ENCODE measurements around the gene TRAF3IP1. TPM values are rescaled to one million over a fixed set of nuclear protein-coding genes. Genes with fewer than 3 reads are reported as not detected.

TRAF3IP1 gene
- total and polyA plus RNA-seq, 2 donors (not counting 1 experiment from before 2014, with no cell fraction given): 3.9 to 9.2 TPM

- Histone ChIP-seq H3K4me1 (ENCODE audit: control insufficient read depth, extremely low read depth, insufficient read depth, low read length) (no peaks in the 10 kb centered on the region), H3K4me2 (ENCODE audit: extremely low read depth, insufficient read depth, low read length) (no peak overlapping the region), H3K27me3 (ENCODE audit: control insufficient read depth, insufficient read depth, low read length) (no peaks in the 10 kb centered on the region), H3K9me3 (ENCODE audit: control insufficient read depth, insufficient read depth, low read depth, low read length) (no peaks in the 10 kb centered on the region), H3K9ac (ENCODE audit: insufficient read depth, low read length) (no peak overlapping the region), H4K20me1 (ENCODE audit: control insufficient read depth, extremely low read depth, insufficient read depth, low read length) (no peaks in the 10 kb centered on the region), H3K4me3 (replicated peaks in 1 of 4; ENCODE audit: control extremely low read depth in 1 of 4, insufficient read depth in 1 of 4, low read depth in 3 of 4, low read length in 4 of 4) (no peak overlapping the region), H3K36me3 (ENCODE audit: control insufficient read depth, insufficient read depth, low read length) (no peaks in the 10 kb centered on the region), H2AFZ (ENCODE audit: low read length) (no peak overlapping the region), H3K79me2 (ENCODE audit: control insufficient read depth, insufficient read depth, low read length) (no peaks in the 10 kb centered on the region), H3K27ac (ENCODE audit: insufficient read depth, low read length) (no peak overlapping the region)
- TF ChIP-seq, protein P1, sequence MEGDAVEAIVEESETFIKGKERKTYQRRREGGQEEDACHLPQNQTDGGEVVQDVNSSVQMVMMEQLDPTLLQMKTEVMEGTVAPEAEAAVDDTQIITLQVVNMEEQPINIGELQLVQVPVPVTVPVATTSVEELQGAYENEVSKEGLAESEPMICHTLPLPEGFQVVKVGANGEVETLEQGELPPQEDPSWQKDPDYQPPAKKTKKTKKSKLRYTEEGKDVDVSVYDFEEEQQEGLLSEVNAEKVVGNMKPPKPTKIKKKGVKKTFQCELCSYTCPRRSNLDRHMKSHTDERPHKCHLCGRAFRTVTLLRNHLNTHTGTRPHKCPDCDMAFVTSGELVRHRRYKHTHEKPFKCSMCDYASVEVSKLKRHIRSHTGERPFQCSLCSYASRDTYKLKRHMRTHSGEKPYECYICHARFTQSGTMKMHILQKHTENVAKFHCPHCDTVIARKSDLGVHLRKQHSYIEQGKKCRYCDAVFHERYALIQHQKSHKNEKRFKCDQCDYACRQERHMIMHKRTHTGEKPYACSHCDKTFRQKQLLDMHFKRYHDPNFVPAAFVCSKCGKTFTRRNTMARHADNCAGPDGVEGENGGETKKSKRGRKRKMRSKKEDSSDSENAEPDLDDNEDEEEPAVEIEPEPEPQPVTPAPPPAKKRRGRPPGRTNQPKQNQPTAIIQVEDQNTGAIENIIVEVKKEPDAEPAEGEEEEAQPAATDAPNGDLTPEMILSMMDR (conservative IDR thresholded peaks at IDR 0.05 in 1 of 2, IDR thresholded peaks at IDR 0.05 in 1 of 2; ENCODE audit: low read depth in 1 of 2, low read length in 2 of 2): no peak
- TF ChIP-seq EZH2 (IDR thresholded peaks at IDR 0.05; ENCODE audit: low read length, missing control alignments): no peak
- DNase-seq (ENCODE audit: low read depth in 2 of 2): no peak
Measured at GRCh38 chr2:238341536-238341935, 21.2 kb downstream of the TRAF3IP1 start.

- Histone ChIP-seq H3K79me2 (ENCODE audit: control insufficient read depth, insufficient read depth, low read length) (no peaks in the 10 kb centered on the region), H3K4me1 (ENCODE audit: control insufficient read depth, extremely low read depth, insufficient read depth, low read length) (no peaks in the 10 kb centered on the region), H2AFZ (ENCODE audit: low read length) (no peak overlapping the region), H3K27me3 (ENCODE audit: control insufficient read depth, insufficient read depth, low read length) (no peaks in the 10 kb centered on the region), H3K4me2 (ENCODE audit: extremely low read depth, insufficient read depth, low read length) (no peak overlapping the region), H4K20me1 (ENCODE audit: control insufficient read depth, extremely low read depth, insufficient read depth, low read length) (no peaks in the 10 kb centered on the region), H3K27ac (ENCODE audit: insufficient read depth, low read length) (no peak overlapping the region), H3K36me3 (ENCODE audit: control insufficient read depth, insufficient read depth, low read length) (no peaks in the 10 kb centered on the region), H3K9ac (ENCODE audit: insufficient read depth, low read length) (no peak overlapping the region), H3K4me3 (replicated peaks in 1 of 4; ENCODE audit: control extremely low read depth in 1 of 4, insufficient read depth in 1 of 4, low read depth in 3 of 4, low read length in 4 of 4) (no peak overlapping the region), H3K9me3 (ENCODE audit: control insufficient read depth, insufficient read depth, low read depth, low read length) (no peaks in the 10 kb centered on the region)
- DNase-seq (ENCODE audit: low read depth in 2 of 2): peak in 1 of 2 donors; percentile 12
- TF ChIP-seq, protein P1 (conservative IDR thresholded peaks at IDR 0.05 in 1 of 2, IDR thresholded peaks at IDR 0.05 in 1 of 2; ENCODE audit: low read depth in 1 of 2, low read length in 2 of 2): no peak
- TF ChIP-seq EZH2 (IDR thresholded peaks at IDR 0.05; ENCODE audit: low read length, missing control alignments): no peak
Measured at GRCh38 chr2:238344035-238344434, 23.7 kb downstream of the TRAF3IP1 start.

GRCh38 chr2:238344517-238344916, 24.2 kb downstream of the TRAF3IP1 start:
- no peaks in the 10 kb centered on the region for H4K20me1 ChIP-seq (ENCODE audit: control insufficient read depth, extremely low read depth, insufficient read depth, low read length)
- H3K4me2 ChIP-seq (ENCODE audit: extremely low read depth, insufficient read depth, low read length): no peak overlapping the region
- no peaks in the 10 kb centered on the region for H3K79me2 ChIP-seq (ENCODE audit: control insufficient read depth, insufficient read depth, low read length)
- H3K27me3 ChIP-seq (ENCODE audit: control insufficient read depth, insufficient read depth, low read length): no peaks in the 10 kb centered on the region
- H3K9ac ChIP-seq (ENCODE audit: insufficient read depth, low read length): no peak overlapping the region
- H3K4me3 ChIP-seq (replicated peaks in 1 of 4; ENCODE audit: control extremely low read depth in 1 of 4, insufficient read depth in 1 of 4, low read depth in 3 of 4, low read length in 4 of 4): no peak overlapping the region
- no peaks in the 10 kb centered on the region for H3K4me1 ChIP-seq (ENCODE audit: control insufficient read depth, extremely low read depth, insufficient read depth, low read length)
- peak in 1 of 2 donors; percentile 41 for DNase-seq (ENCODE audit: low read depth in 2 of 2)
- H3K36me3 ChIP-seq (ENCODE audit: control insufficient read depth, insufficient read depth, low read length): peaks cover 2% of the 10 kb centered on the region
- TF ChIP-seq, protein P1 (conservative IDR thresholded peaks at IDR 0.05 in 1 of 2, IDR thresholded peaks at IDR 0.05 in 1 of 2; ENCODE audit: low read depth in 1 of 2, low read length in 2 of 2): no peak
- TF ChIP-seq EZH2 (IDR thresholded peaks at IDR 0.05; ENCODE audit: low read length, missing control alignments): no peak
- no peak overlapping the region for H2AFZ ChIP-seq (ENCODE audit: low read length)
- no peaks in the 10 kb centered on the region for H3K9me3 ChIP-seq (ENCODE audit: control insufficient read depth, insufficient read depth, low read depth, low read length)
- H3K27ac ChIP-seq (ENCODE audit: insufficient read depth, low read length): no peak overlapping the region
